ENCODE data around the gene SMIM24. TPM values are rescaled to one million over a fixed set of nuclear protein-coding genes. Genes with fewer than 3 reads are reported as not detected.

The SMIM24 gene
- total and polyA plus RNA-seq, 10 of the 15 experiments (the other 5 are each of a cell fraction or from before 2014, with no cell fraction given): 0.14 to 0.44 (median 0.23) TPM; not detected in 4

GRCh38 chr19:3482507-3483225 lies 2.3 kb upstream of the SMIM24 start:
- intact Hi-C loops (cut with micrococcal nuclease; ENCODE audit: unreplicated experiment): no loop called here
- peaks cover 0 to 2% of the 10 kb centered on the region in 2 experiments; a peak in 3 of 4 replicates for H3K27me3 ChIP-seq (replicated peaks in 1 of 2; ENCODE audit: control insufficient read depth in 2 of 2, insufficient read depth in 2 of 2, low read length in 1 of 2)
- H3K79me2 ChIP-seq (ENCODE audit: control insufficient read depth, insufficient read depth, low read length): no peaks in the 10 kb centered on the region
- no peak for DNase-seq (ENCODE audit: low read depth, low spot score)
- no peaks in the 10 kb centered on the region for H4K20me1 ChIP-seq (ENCODE audit: control insufficient read depth, insufficient read depth)
- no peak overlapping the region for H3K27ac ChIP-seq (ENCODE audit: control insufficient read depth, insufficient read depth)
- H2AFZ ChIP-seq (ENCODE audit: control insufficient read depth, low read depth, low read length): no peak overlapping the region
- no peak overlapping the region for H3K4me3 ChIP-seq
- no peaks in the 10 kb centered on the region for H3K36me3 ChIP-seq (ENCODE audit: control insufficient read depth in 2 of 2, insufficient read depth in 2 of 2, low read length in 1 of 2)
- ChIA-PET SMC1A (ENCODE audit: uncharacterized antibody, unreplicated experiment) (no interaction called here), POLR2A (interaction anchor here (1.2 kb wide), 1 partner anchor 183 kb away, joined by 3 read pairs; no protein-coding TSS in a partner anchor), RAD21 (ENCODE audit: unreplicated experiment) (no interaction called here), CTCF (no interaction called here)
- no peak for ATAC-seq
- FAIRE-seq: no peak
- no peaks in the 10 kb centered on the region for H3K4me1 ChIP-seq (ENCODE audit: control insufficient read depth, insufficient read depth, low read length)
- 70% methylated on average over 40 of the region's 49 CpGs for WGBS (ENCODE audit: insufficient coverage, insufficient replicate concordance, low lambda C conversion rate, missing lambda C conversion rate)
- no peak overlapping the region for H3K9ac ChIP-seq (ENCODE audit: control insufficient read depth, insufficient read depth, low read length)
- BruUV-seq (replicated peaks): no TSS peak
- in situ Hi-C loops (cut with MboI): no loop called here
- H3K9me3 ChIP-seq (replicated peaks; ENCODE audit: control insufficient read depth, insufficient read depth, low read length): no peaks in the 10 kb centered on the region; the same call in 2 of the 3 replicates
- no peak overlapping the region for H3K4me2 ChIP-seq (ENCODE audit: control insufficient read depth, insufficient read depth)
- TF ChIP-seq KAT2A (conservative IDR thresholded peaks at IDR 0.05; ENCODE audit: control insufficient read depth, low read depth, low read length) (no peak), ELK1 (IDR thresholded peaks at IDR 0.05; ENCODE audit: low read depth, low read length) (no peak), IKZF2 (IDR thresholded peaks at IDR 0.05) (no peak), E4F1 (IDR thresholded peaks at IDR 0.05; ENCODE audit: borderline replicate concordance, partially characterized antibody) (no peak), HDGF (IDR thresholded peaks at IDR 0.05) (no peak), TCF12 (IDR thresholded peaks at IDR 0.05; ENCODE audit: low read depth, low read length) (no peak), RAD51 (IDR thresholded peaks at IDR 0.05) (no peak), KLF5 (IDR thresholded peaks at IDR 0.05; ENCODE audit: partially characterized antibody) (no peak), HDAC2 (IDR thresholded peaks at IDR 0.05) (no peak), NFXL1 (IDR thresholded peaks at IDR 0.05; ENCODE audit: borderline replicate concordance) (no peak), RFX5 (IDR thresholded peaks at IDR 0.05; ENCODE audit: low read depth, low read length) (no peak), BACH1 (IDR thresholded peaks at IDR 0.05; ENCODE audit: borderline replicate concordance) (no peak), ZNF622 (IDR thresholded peaks at IDR 0.05) (no peak), SIN3A (IDR thresholded peaks at IDR 0.05; ENCODE audit: low read depth, low read length) (no peak), POLR2A (IDR thresholded peaks at IDR 0.05; ENCODE audit: low read depth, low read length) (no peak)
